ENCODE results near the gene DNTTIP2. TPM values are rescaled to one million over a fixed set of nuclear protein-coding genes. Genes with fewer than 3 reads are reported as not detected.

DNTTIP2 gene
- total and polyA plus RNA-seq, 2 donors (not counting 3 experiments of a cell fraction or from before 2014, with no cell fraction given): 8.0 to 53.7 TPM

DNA sequence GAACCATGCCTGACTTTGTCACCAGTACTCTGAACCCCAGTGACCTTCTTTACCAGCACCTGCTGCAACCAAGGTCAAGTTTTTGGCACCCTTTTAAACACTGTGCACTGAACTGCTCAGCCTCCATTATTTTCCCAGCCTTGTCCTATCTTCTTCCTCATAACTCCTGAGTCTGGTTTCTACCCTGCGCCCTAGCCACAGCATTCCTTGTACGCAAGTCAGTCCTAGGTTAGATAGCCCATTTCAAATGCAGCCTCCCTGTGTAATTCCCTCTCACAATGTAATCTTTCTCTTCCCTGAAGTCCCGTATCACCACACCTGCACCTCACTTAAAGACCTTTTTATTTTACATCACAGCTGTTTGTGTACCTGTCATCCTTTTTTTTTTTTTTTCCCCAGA, 37.2 kb downstream of the DNTTIP2 start:
- Histone ChIP-seq H3K27me3 (ENCODE audit: control insufficient read depth in 2 of 2, insufficient read depth in 2 of 2, low read length in 2 of 2) (no peaks in the 10 kb centered on the region), H3K27ac (ENCODE audit: insufficient read depth, low read depth, low read length) (no peak overlapping the region), H3K9me3 (replicated peaks; ENCODE audit: control insufficient read depth, insufficient read depth, low read length) (no peaks in the 10 kb centered on the region), H3K9ac (replicated peaks; ENCODE audit: extremely low read depth, insufficient read depth, low read length) (no peak overlapping the region), H3K79me2 (ENCODE audit: control insufficient read depth, insufficient read depth, low read length) (no peaks in the 10 kb centered on the region), H2AFZ (ENCODE audit: low read depth, low read length) (no peak overlapping the region), H4K20me1 (replicated peaks; ENCODE audit: control insufficient read depth, extremely low read depth, insufficient read depth, low read length) (no peaks in the 10 kb centered on the region), H3K4me3 (replicated peaks in 1 of 3; ENCODE audit: insufficient read depth in 1 of 3, low read depth in 1 of 3, low read length in 3 of 3) (no peak overlapping the region), H3K36me3 (ENCODE audit: control insufficient read depth in 2 of 2, extremely low read depth in 1 of 2, insufficient read depth in 2 of 2, low read length in 2 of 2) (no peaks in the 10 kb centered on the region), H3K4me2 (ENCODE audit: insufficient read depth, low read length) (no peak overlapping the region), H3K4me1 (ENCODE audit: control insufficient read depth, extremely low read depth, insufficient read depth, low read length) (peaks cover 17% of the 10 kb centered on the region), H3K9me1 (replicated peaks; ENCODE audit: control insufficient read depth, extremely low read depth, insufficient read depth, low read length) (no peaks in the 10 kb centered on the region)
- FAIRE-seq: no peak
- no peak for DNase-seq (ENCODE audit: low read depth, low spot score)
- TF ChIP-seq GATA2 (IDR thresholded peaks at IDR 0.05; ENCODE audit: insufficient read depth, insufficient read length, low read depth, low read length) (no peak), FOS (IDR thresholded peaks at IDR 0.05; ENCODE audit: borderline replicate concordance, insufficient read depth, low read length) (no peak), POLR2A (IDR thresholded peaks at IDR 0.05; ENCODE audit: low read depth, low read length) (no peak), JUN (IDR thresholded peaks at IDR 0.05; ENCODE audit: borderline replicate concordance, insufficient read depth, insufficient read length, low read depth) (no peak), POLR2AphosphoS5 (IDR thresholded peaks at IDR 0.05; ENCODE audit: insufficient read depth, low read depth, low read length) (no peak), EZH2 (IDR thresholded peaks at IDR 0.05; ENCODE audit: borderline replicate concordance, low read depth, low read length, severe bottlenecking) (no peak), MYC (IDR thresholded peaks at IDR 0.05; ENCODE audit: low read depth, low read length) (no peak)
- TF ChIP-seq, protein P1, sequence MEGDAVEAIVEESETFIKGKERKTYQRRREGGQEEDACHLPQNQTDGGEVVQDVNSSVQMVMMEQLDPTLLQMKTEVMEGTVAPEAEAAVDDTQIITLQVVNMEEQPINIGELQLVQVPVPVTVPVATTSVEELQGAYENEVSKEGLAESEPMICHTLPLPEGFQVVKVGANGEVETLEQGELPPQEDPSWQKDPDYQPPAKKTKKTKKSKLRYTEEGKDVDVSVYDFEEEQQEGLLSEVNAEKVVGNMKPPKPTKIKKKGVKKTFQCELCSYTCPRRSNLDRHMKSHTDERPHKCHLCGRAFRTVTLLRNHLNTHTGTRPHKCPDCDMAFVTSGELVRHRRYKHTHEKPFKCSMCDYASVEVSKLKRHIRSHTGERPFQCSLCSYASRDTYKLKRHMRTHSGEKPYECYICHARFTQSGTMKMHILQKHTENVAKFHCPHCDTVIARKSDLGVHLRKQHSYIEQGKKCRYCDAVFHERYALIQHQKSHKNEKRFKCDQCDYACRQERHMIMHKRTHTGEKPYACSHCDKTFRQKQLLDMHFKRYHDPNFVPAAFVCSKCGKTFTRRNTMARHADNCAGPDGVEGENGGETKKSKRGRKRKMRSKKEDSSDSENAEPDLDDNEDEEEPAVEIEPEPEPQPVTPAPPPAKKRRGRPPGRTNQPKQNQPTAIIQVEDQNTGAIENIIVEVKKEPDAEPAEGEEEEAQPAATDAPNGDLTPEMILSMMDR (IDR thresholded peaks at IDR 0.05; ENCODE audit: extremely low read depth in 1 of 2, insufficient read depth in 1 of 2, low read depth in 1 of 2, low read length in 2 of 2): no peak
- TF ChIP-seq, protein P2, sequence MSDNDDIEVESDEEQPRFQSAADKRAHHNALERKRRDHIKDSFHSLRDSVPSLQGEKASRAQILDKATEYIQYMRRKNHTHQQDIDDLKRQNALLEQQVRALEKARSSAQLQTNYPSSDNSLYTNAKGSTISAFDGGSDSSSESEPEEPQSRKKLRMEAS (IDR thresholded peaks at IDR 0.05; ENCODE audit: insufficient read depth, insufficient read length): no peak
- CTCF ChIA-PET: interaction anchor here (11.7 to 11.8 kb wide), 2 partner anchors 27 to 209 kb away, joined by 317 to 325 read pairs; no protein-coding TSS in a partner anchor
- dilution Hi-C loops (cut with MboI; ENCODE audit: extremely low pct_ligation_motif_present, low sequenced_read_pairs): no loop called here
- POLR2A ChIA-PET: no interaction called here
- intact Hi-C loops (cut with micrococcal nuclease): no loop called here
- BruUV-seq (replicated peaks): no TSS peak
